CD8-positive, alpha-beta memory T cell (primary cell): ENCODE measurements around the gene DOLPP1. TPM values are rescaled to one million over a fixed set of nuclear protein-coding genes. Genes with fewer than 3 reads are reported as not detected.
A peak's percentile ranks its signal among the peaks of the same experiment; 100 is the strongest.
"Not testable (repeated sequence)": the region's sequence is repeated elsewhere in the genome, so short reads cannot be mapped to it uniquely, and the experiment has no call there.

Source experiments
- CTCF ChIA-PET: fragments of 350-600 bp; sonication (Branson Sonifier 250); formaldehyde crosslinking; loops from one replicate; lab custom pipeline; 2021; ENCODE audit warnings: antibody characterized with exemption; lab: Charles Lee
- POLR2A ChIA-PET: fragments of 350-600 bp; sonication (Branson Sonifier 250); formaldehyde crosslinking; loops from one replicate; lab custom pipeline; 2021; ENCODE audit warnings: antibody characterized with exemption; lab: Charles Lee
- DNase-seq, 5 donors: peaks; one replicate each; pipeline versions ENCODE4 v3.0.0 to v3.0.0-alpha.2; 2020 to 2022; ENCODE audit warnings: mixed read lengths in 1 of 5
- H3K27ac ChIP-seq: one replicate; pipeline ENCODE4 v1.7.0; 2013; ENCODE audit warnings: low read depth, mild to moderate bottlenecking, low read length, moderate library complexity
- H3K27me3 ChIP-seq: 2 replicates; pipeline ENCODE4 v1.7.0; 2013; ENCODE audit warnings: low read length, mild to moderate bottlenecking; ENCODE audit not compliant: insufficient read depth, poor library complexity, severe bottlenecking
- H3K36me3 ChIP-seq: 2 replicates; pipeline ENCODE4 v1.7.0; 2013; ENCODE audit warnings: mild to moderate bottlenecking, low read length, moderate library complexity; ENCODE audit not compliant: insufficient read depth
- H3K4me1 ChIP-seq: 2 replicates; pipeline ENCODE4 v1.7.0; 2013; ENCODE audit warnings: mild to moderate bottlenecking, low read length, moderate library complexity; ENCODE audit not compliant: insufficient read depth
- H3K4me3 ChIP-seq: 2 replicates; pipeline ENCODE4 v1.7.0; 2013; ENCODE audit warnings: mild to moderate bottlenecking, low read length
- H3K9me3 ChIP-seq: 2 replicates; pipeline ENCODE4 v1.7.0; 2013; ENCODE audit warnings: mild to moderate bottlenecking, low read length
- H3K27ac Mint-ChIP-seq, 8 donors: one replicate each; pipeline ENCODE4 v1.8.0; 2020 to 2021; ENCODE audit warnings: mixed read lengths in 8 of 8, mild to moderate bottlenecking in 6 of 8, inconsistent platforms in 3 of 8, moderate library complexity in 3 of 8
- H3K27me3 Mint-ChIP-seq, 2 donors: one replicate each; pipeline ENCODE4 v1.8.0; 2020 to 2021; ENCODE audit warnings: mixed read lengths in 2 of 2, mild to moderate bottlenecking in 1 of 2, moderate library complexity in 1 of 2
- H3K36me3 Mint-ChIP-seq, 3 donors: one replicate each; pipeline ENCODE4 v1.8.0; 2020 to 2021; ENCODE audit warnings: mixed read lengths in 3 of 3, inconsistent platforms in 1 of 3, mild to moderate bottlenecking in 1 of 3
- H3K4me1 Mint-ChIP-seq, 3 donors: one replicate each; pipeline ENCODE4 v1.8.0; 2020 to 2021; ENCODE audit warnings: mixed read lengths in 3 of 3, inconsistent platforms in 1 of 3, mild to moderate bottlenecking in 1 of 3
- H3K4me3 Mint-ChIP-seq, 7 donors: one replicate each; pipeline ENCODE4 v1.8.0; 2020 to 2021; ENCODE audit warnings: mixed read lengths in 7 of 7, mild to moderate bottlenecking in 6 of 7, moderate library complexity in 4 of 7, inconsistent platforms in 2 of 7
- H3K9me3 Mint-ChIP-seq, 5 donors: one replicate each; pipeline ENCODE4 v1.8.0; 2020 to 2022; ENCODE audit warnings: mixed read lengths in 5 of 5, mild to moderate bottlenecking in 3 of 5, moderate library complexity in 2 of 5, inconsistent platforms in 1 of 5
- polyA plus RNA-seq: library from polyadenylated mRNA; unstranded; fragments of 300-500 nt; fragmentation: Illumina TruSeq; gene quantifications from one replicate; pipeline ENCODE4 v1.2.3, GENCODE V29; 2021
- total RNA-seq, 2 experiments: library from RNA; stranded (reverse); gene quantifications; one replicate each; pipeline ENCODE4 v1.2.3, GENCODE V29; 2021

DOLPP1 gene
- total and polyA plus RNA-seq, 3 experiments from 2014 or later: 15.3 to 30.2 (median 27.8) TPM

- not testable (repeated sequence) for H3K9me3 Mint-ChIP-seq, DNase-seq
- POLR2A ChIA-PET: interaction anchor here (0.7 to 1.0 kb wide), 3 partner anchors 13 to 56 kb away, joined by 3 to 9 read pairs (median 3); no protein-coding TSS in a partner anchor
Observed at GRCh38 chr9:129130271-129130670, 49.4 kb downstream of the DOLPP1 start.

GRCh38 chr9:129130791-129131190 lies 49.9 kb downstream of the DOLPP1 start:
- peaks cover 5% of the 10 kb centered on the region for H3K4me1 ChIP-seq
- no peaks in the 10 kb centered on the region for H3K27me3 ChIP-seq
- peaks cover 27% of the 10 kb centered on the region for H3K36me3 ChIP-seq
- H3K9me3 ChIP-seq: no peaks in the 10 kb centered on the region
- Mint-ChIP-seq H3K27me3 (no peaks in the 10 kb centered on the region), H3K4me3 (no peak overlapping the region), H3K9me3 (no peaks in the 10 kb centered on the region), H3K27ac (peak overlapping the region in 1 of 8 donors; percentile 73), H3K36me3 (peaks cover 0 to 72% (median 15%) of the 10 kb centered on the region in 3 donors), H3K4me1 (peaks cover 5 to 6% (median 6%) of the 10 kb centered on the region in 3 donors)
- DNase-seq: no peak
- no peak overlapping the region for H3K4me3 ChIP-seq
- CTCF ChIA-PET: interaction anchor here (0.8 to 7.1 kb wide), 23 partner anchors 9 to 660 kb away, joined by 3 to 54 read pairs (median 7); partner anchors contain the start of genes ASB6, C9orf50, CRAT and NTMT1
- POLR2A ChIA-PET: interaction anchor here (0.7 kb wide), 1 partner anchor 18 kb away, joined by 3 read pairs; no protein-coding TSS in a partner anchor
- H3K27ac ChIP-seq: no peak overlapping the region

More at GRCh38 chr9:129130271-129130670, 49.4 kb downstream of the DOLPP1 start:
- not testable (repeated sequence) for H3K4me1 Mint-ChIP-seq, H3K27me3 ChIP-seq, H3K9me3 ChIP-seq, H3K4me1 ChIP-seq, H3K27ac ChIP-seq, H3K4me3 Mint-ChIP-seq, H3K4me3 ChIP-seq, H3K27ac Mint-ChIP-seq, H3K27me3 Mint-ChIP-seq
- CTCF ChIA-PET: interaction anchor here (0.9 to 7.1 kb wide), 15 partner anchors 9 to 660 kb away, joined by 3 to 54 read pairs (median 11); partner anchors contain the start of genes C9orf50 and NTMT1
- peaks cover 27% of the 10 kb centered on the region for H3K36me3 ChIP-seq
- H3K36me3 Mint-ChIP-seq: peaks cover 0 to 70% (median 15%) of the 10 kb centered on the region in 3 donors

- Histone ChIP-seq H3K4me3 (no peak overlapping the region), H3K27me3 (no peaks in the 10 kb centered on the region), H3K9me3 (no peaks in the 10 kb centered on the region), H3K27ac (no peak overlapping the region), H3K4me1 (peaks cover 5% of the 10 kb centered on the region), H3K36me3 (peaks cover 27% of the 10 kb centered on the region)
- peak overlapping the region in 1 of 7 donors; percentile 13 for H3K4me3 Mint-ChIP-seq
- DNase-seq: peak; percentile 75 to 87 (median 77)
- H3K27me3 Mint-ChIP-seq: no peaks in the 10 kb centered on the region
- peaks cover 0 to 74% (median 15%) of the 10 kb centered on the region in 3 donors for H3K36me3 Mint-ChIP-seq
- ChIA-PET CTCF (interaction anchor here (0.5 to 7.1 kb wide), 51 partner anchors 8 to 908 kb away, joined by 3 to 54 read pairs (median 5); partner anchors contain the start of genes ASB6, C9orf50, CRAT and DOLPP1), POLR2A (interaction anchor here (0.7 to 1.3 kb wide), 4 partner anchors 19 to 480 kb away, joined by 3 to 4 read pairs (median 4); no protein-coding TSS in a partner anchor)
- H3K4me1 Mint-ChIP-seq: peaks cover 5 to 6% (median 6%) of the 10 kb centered on the region in 3 donors
- H3K9me3 Mint-ChIP-seq: no peaks in the 10 kb centered on the region
- peak overlapping the region in 5 of 8 donors; percentile 32 to 87 (median 63) for H3K27ac Mint-ChIP-seq
Observed at GRCh38 chr9:129131300-129132145, 50.6 kb downstream of the DOLPP1 start.

- DNase-seq: no peak
- Mint-ChIP-seq H3K27me3 (no peaks in the 10 kb centered on the region), H3K4me3 (no peak overlapping the region), H3K36me3 (peaks cover 0 to 75% (median 15%) of the 10 kb centered on the region in 3 donors), H3K9me3 (no peaks in the 10 kb centered on the region), H3K4me1 (peaks cover 5 to 6% (median 6%) of the 10 kb centered on the region in 3 donors), H3K27ac (no peak overlapping the region)
- ChIA-PET CTCF (interaction anchor here (1.1 to 7.1 kb wide), 3 partner anchors 10 to 492 kb away, joined by 3 to 54 read pairs (median 13); partner anchors contain the start of gene NTMT1), POLR2A (no interaction called here)
- H3K4me1 ChIP-seq: peaks cover 5% of the 10 kb centered on the region
- no peak overlapping the region for H3K4me3 ChIP-seq
- H3K36me3 ChIP-seq: peaks cover 19% of the 10 kb centered on the region
- H3K27ac ChIP-seq: no peak overlapping the region
- H3K27me3 ChIP-seq: no peaks in the 10 kb centered on the region
- no peaks in the 10 kb centered on the region for H3K9me3 ChIP-seq
Observed at GRCh38 chr9:129133082-129133481, 52.2 kb downstream of the DOLPP1 start.

- Mint-ChIP-seq H3K36me3 (peaks cover 0 to 66% (median 11%) of the 10 kb centered on the region in 3 donors), H3K27me3 (no peaks in the 10 kb centered on the region), H3K4me3 (no peak overlapping the region), H3K27ac (no peak overlapping the region), H3K4me1 (peaks cover 16 to 22% (median 20%) of the 10 kb centered on the region in 3 donors), H3K9me3 (no peaks in the 10 kb centered on the region)
- ChIA-PET POLR2A (no interaction called here), CTCF (interaction anchor here (1.0 to 7.1 kb wide), 3 partner anchors 7 to 489 kb away, joined by 4 to 54 read pairs (median 13); partner anchors contain the start of gene NTMT1)
- Histone ChIP-seq H3K9me3 (no peaks in the 10 kb centered on the region), H3K4me3 (no peak overlapping the region), H3K27me3 (no peaks in the 10 kb centered on the region), H3K27ac (no peak overlapping the region), H3K4me1 (peaks cover 16% of the 10 kb centered on the region), H3K36me3 (peaks cover 17% of the 10 kb centered on the region)
- no peak for DNase-seq
Observed at GRCh38 chr9:129135476-129135875, 54.6 kb downstream of the DOLPP1 start.

GRCh38 chr9:129136446-129137035 lies 55.6 kb downstream of the DOLPP1 start:
- no peak for DNase-seq
- Mint-ChIP-seq H3K36me3 (peaks cover 0 to 55% (median 8%) of the 10 kb centered on the region in 3 donors), H3K27ac (no peak overlapping the region), H3K4me1 (peaks cover 22 to 30% (median 27%) of the 10 kb centered on the region in 3 donors), H3K27me3 (no peaks in the 10 kb centered on the region), H3K4me3 (no peak overlapping the region), H3K9me3 (no peaks in the 10 kb centered on the region)
- ChIA-PET CTCF (interaction anchor here (0.5 to 7.1 kb wide), 5 partner anchors 9 to 488 kb away, joined by 3 to 70 read pairs (median 7); partner anchors contain the start of genes C9orf50 and NTMT1), POLR2A (no interaction called here)
- peaks cover 12% of the 10 kb centered on the region for H3K36me3 ChIP-seq
- H3K27ac ChIP-seq: no peak overlapping the region
- no peaks in the 10 kb centered on the region for H3K27me3 ChIP-seq
- H3K4me1 ChIP-seq: peaks cover 21% of the 10 kb centered on the region
- H3K4me3 ChIP-seq: no peak overlapping the region
- no peaks in the 10 kb centered on the region for H3K9me3 ChIP-seq

GRCh38 chr9:129137292-129138143 lies 56.6 kb downstream of the DOLPP1 start:
- Mint-ChIP-seq H3K27me3 (no peaks in the 10 kb centered on the region), H3K4me1 (peaks cover 20 to 35% (median 22%) of the 10 kb centered on the region in 3 donors), H3K4me3 (peak overlapping the region in 2 of 7 donors; percentile 34 to 36), H3K9me3 (no peaks in the 10 kb centered on the region), H3K27ac (peak overlapping the region in 2 of 8 donors; percentile 36 to 57), H3K36me3 (peaks cover 0 to 51% (median 8%) of the 10 kb centered on the region in 3 donors)
- Histone ChIP-seq H3K27me3 (no peaks in the 10 kb centered on the region), H3K9me3 (no peaks in the 10 kb centered on the region), H3K36me3 (peaks cover 17% of the 10 kb centered on the region), H3K27ac (no peak overlapping the region), H3K4me1 (peaks cover 30% of the 10 kb centered on the region), H3K4me3 (no peak overlapping the region)
- no peak for DNase-seq
- ChIA-PET CTCF (interaction anchor here (1.2 to 7.8 kb wide), 8 partner anchors 10 to 646 kb away, joined by 3 to 122 read pairs (median 6); partner anchors contain the start of genes C9orf50, IER5L and NTMT1), POLR2A (no interaction called here)
